NCI-H1930 (cell line): ENCODE measurements around the gene ABCC9.
A peak's percentile ranks its signal among the peaks of the same experiment; 100 is the strongest.

Source experiments
- DNase-seq, 2 experiments: peaks; one replicate each; lab custom pipeline; 2025; lab: John Stamatoyannopoulos, UW

Gene ABCC9

GRCh38 chr12:21774358-21775132 lies 166.7 kb downstream of the ABCC9 start, which contains the start of gene KCNJ8:
TSS of gene KCNJ8 (minus strand) at chr12:21774706. CDS start at chr12:21773616, 1,090 bp downstream.
- DNase-seq = peak in 1 of 2 experiments; percentile 23

- no peak for DNase-seq
Observed at GRCh38 chr12:21773806-21774205, 167.4 kb downstream of the ABCC9 start.

GRCh38 chr12:21773263-21773741 lies 167.9 kb downstream of the ABCC9 start:
- DNase-seq = peak; percentile 32 to 39

- no peak for DNase-seq
Observed at GRCh38 chr12:21771311-21771710, 169.9 kb downstream of the ABCC9 start.

GRCh38 chr12:21769307-21769706 lies 171.9 kb downstream of the ABCC9 start:
- DNase-seq = no peak

GRCh38 chr12:21766403-21766802 lies 174.8 kb downstream of the ABCC9 start:
- no peak for DNase-seq

GRCh38 chr12:21764950-21765349 lies 176.3 kb downstream of the ABCC9 start:
- no peak for DNase-seq

GRCh38 chr12:21764065-21764464 lies 177.2 kb downstream of the ABCC9 start:
- no peak for DNase-seq

GRCh38 chr12:21763531-21763930 lies 177.7 kb downstream of the ABCC9 start:
- no peak for DNase-seq

GRCh38 chr12:21759737-21760136 lies 181.5 kb downstream of the ABCC9 start:
- DNase-seq = no peak

- DNase-seq = no peak
Observed at GRCh38 chr12:21757735-21758134, 183.5 kb downstream of the ABCC9 start.

- DNase-seq = no peak
Observed at GRCh38 chr12:21756699-21757098, 184.5 kb downstream of the ABCC9 start.

GRCh38 chr12:21751517-21751916 lies 189.7 kb downstream of the ABCC9 start:
- DNase-seq = no peak
